ENCODE measurements around the gene SNTA1. TPM values are rescaled to one million over a fixed set of nuclear protein-coding genes. Genes with fewer than 3 reads are reported as not detected.
"Not testable (repeated sequence)": the region's sequence is repeated elsewhere in the genome, so short reads cannot be mapped to it uniquely, and the experiment has no call there.

Gene SNTA1
- total RNA-seq, 1 donor from 2014 or later, result 15.6 TPM

GRCh38 chr20:33465481-33466302 is 22.1 kb upstream of the SNTA1 start:
- DNase-seq, result peak; percentile 67

GRCh38 chr20:33464759-33465158 is 21.2 kb upstream of the SNTA1 start:
- DNase-seq, result not testable (repeated sequence)

GRCh38 chr20:33463332-33464101 is 20.0 kb upstream of the SNTA1 start:
- DNase-seq, result no peak

GRCh38 chr20:33460711-33461110 is 17.1 kb upstream of the SNTA1 start:
- no peak for DNase-seq

GRCh38 chr20:33459599-33459998 is 16.0 kb upstream of the SNTA1 start:
- no peak for DNase-seq

GRCh38 chr20:33456916-33457642 is 13.5 kb upstream of the SNTA1 start:
- peak; percentile 45 for DNase-seq

GRCh38 chr20:33450867-33451266 is 7.3 kb upstream of the SNTA1 start:
- no peak for DNase-seq

GRCh38 chr20:33445881-33446625 is 2.5 kb upstream of the SNTA1 start:
- DNase-seq, result no peak

GRCh38 chr20:33444797-33445560 is 1.4 kb upstream of the SNTA1 start:
- DNase-seq, result no peak

GRCh38 chr20:33443006-33443511 is 504 bp downstream of the SNTA1 start:
- DNase-seq, result no peak

GRCh38 chr20:33442136-33443005 is 1.2 kb downstream of the SNTA1 start:
- DNase-seq, result no peak

GRCh38 chr20:33441142-33441955 is 2.2 kb downstream of the SNTA1 start:
- DNase-seq, result no peak

- not testable (repeated sequence) for DNase-seq
These were observed 3.0 kb downstream of the SNTA1 start for GRCh38 chr20:33440562-33440961.

- no peak for DNase-seq
These were observed 5.1 kb downstream of the SNTA1 start for GRCh38 chr20:33438481-33438880.

- peak; percentile 22 for DNase-seq
These were observed 6.2 kb downstream of the SNTA1 start for GRCh38 chr20:33437141-33437911.

GRCh38 chr20:33434434-33434833 is 9.1 kb downstream of the SNTA1 start:
- DNase-seq, result no peak

GRCh38 chr20:33433465-33434234 is 9.9 kb downstream of the SNTA1 start:
- DNase-seq, result peak; percentile 17
